H1 (cell line): ENCODE data around the gene CNTF. TPM values are rescaled to one million over a fixed set of nuclear protein-coding genes. Genes with fewer than 3 reads are reported as not detected.

Source experiments
- EZH2 ChIP-seq: fragments of 200-600 bp; sonication (generic); IDR thresholded peaks from 2 replicates; pipeline ENCODE4 v1.7.1; 2012; ENCODE audit warnings: low read depth, mild to moderate bottlenecking, moderate library complexity, low read length, inconsistent platforms; ENCODE audit not compliant: severe bottlenecking
- FOSL1 ChIP-seq: IDR thresholded peaks from 2 replicates; pipeline ENCODE4 v1.6.1; 2011; ENCODE audit warnings: mild to moderate bottlenecking, low read depth, low read length, moderate library complexity; ENCODE audit not compliant: insufficient read depth
- SRF ChIP-seq: IDR thresholded peaks from 2 replicates; pipeline ENCODE4 v1.6.1; 2011; ENCODE audit warnings: mild to moderate bottlenecking, low read depth, low read length, moderate library complexity
- polyA plus RNA-seq, 7 experiments: library from polyadenylated mRNA; depleted of rRNA in 3 of 7; stranded (reverse) in 5 of 7; unstranded in 2 of 7; fragments of >200 nt in 5 of 7; fragments of 200-250 nt in 2 of 7; gene quantifications; 1 replicate in 5 of 7; 2 replicates in 1 of 7; 4 replicates in 1 of 7; pipeline versions ENCODE4 v1.2.1 to v1.2.3, GENCODE V29; 2011 to 2013; ENCODE audit warnings: missing spikeins in 2 of 7, mixed read lengths in 2 of 7
- total RNA-seq: library from RNA; stranded (reverse); fragmentation: NEBNext Ultra II Directional; extraction: Animal tissue kit (Norgen Biotek cat#: 25700); gene quantifications from 2 replicates; pipeline ENCODE4 v1.2.1, GENCODE V29; 2021

Gene CNTF
- total and polyA plus RNA-seq, 2 of the 8 experiments (the other 6 are each of a cell fraction or from before 2014, with no cell fraction given) = 0.41 to 1.5 TPM

GRCh38 chr11:58640386-58641023 is 18.0 kb downstream of the CNTF start (continued):
- TF ChIP-seq FOSL1 (no peak), SRF (no peak), EZH2 (no peak)
